ENCODE data around the gene EIF4G1.

GRCh38 chr3:184307915-184308314 lies 6.5 kb upstream of the EIF4G1 start:
- no peak for TF ChIP-seq CTCF (IDR thresholded peaks at IDR 0.05)
- no peak for TF ChIP-seq TCF7L2 (IDR thresholded peaks at IDR 0.05; ENCODE audit: low read depth, low read length)
- no peak for TF ChIP-seq REST (IDR thresholded peaks at IDR 0.05; ENCODE audit: insufficient read depth in 1 of 2, low read depth in 2 of 2, low read length in 1 of 2)
- TF ChIP-seq POLR2AphosphoS5 (IDR thresholded peaks at IDR 0.05; ENCODE audit: low read depth, low read length), result no peak
- TF ChIP-seq SIN3A (IDR thresholded peaks at IDR 0.05; ENCODE audit: borderline replicate concordance, insufficient read depth, low read depth, low read length), result no peak
